GM23248 (cell line): ENCODE measurements around the gene WTAP. TPM values are rescaled to one million over a fixed set of nuclear protein-coding genes. Genes with fewer than 3 reads are reported as not detected.
A peak's percentile ranks its signal among the peaks of the same experiment; 100 is the strongest.
"Not testable (repeated sequence)": the region's sequence is repeated elsewhere in the genome, so short reads cannot be mapped to it uniquely, and the experiment has no call there.

Experiments used
- DNase-seq: peaks from one replicate; pipeline ENCODE4 v3.0.0-alpha.2; 2015
- H2AFZ ChIP-seq: fragments of 200-600 bp; sonication (generic); 2 replicates; pipeline ENCODE4 v1.6.1; 2016; ENCODE audit warnings: antibody characterized with exemption
- H3F3A ChIP-seq: fragments of 200-600 bp; sonication (generic); 2 replicates; pipeline ENCODE4 v1.6.1; 2016; ENCODE audit warnings: mild to moderate bottlenecking, antibody characterized with exemption, mixed run types; ENCODE audit not compliant: insufficient read depth
- H3K27ac ChIP-seq: fragments of 200-600 bp; sonication (generic); 2 replicates; pipeline ENCODE4 v1.5.1; 2016; ENCODE audit warnings: mild to moderate bottlenecking
- H3K27me3 ChIP-seq: fragments of 200-600 bp; sonication (generic); replicated peaks from 2 replicates; pipeline ENCODE4 v1.6.1; 2016; ENCODE audit warnings: mild to moderate bottlenecking; ENCODE audit not compliant: insufficient read depth
- H3K36me3 ChIP-seq: fragments of 200-600 bp; sonication (generic); 2 replicates; pipeline ENCODE4 v1.6.1; 2016; ENCODE audit warnings: low read depth, mild to moderate bottlenecking
- H3K4me1 ChIP-seq: fragments of 200-600 bp; sonication (generic); 2 replicates; pipeline ENCODE4 v1.6.1; 2016; ENCODE audit warnings: mild to moderate bottlenecking; ENCODE audit not compliant: insufficient read depth
- H3K4me2 ChIP-seq: fragments of 200-600 bp; sonication (generic); one replicate; pipeline ENCODE4 v1.6.1; 2016; ENCODE audit warnings: mild to moderate bottlenecking; ENCODE audit not compliant: unreplicated experiment
- H3K4me3 ChIP-seq: fragments of 200-600 bp; sonication (generic); 2 replicates; pipeline ENCODE4 v1.5.1; 2016; ENCODE audit warnings: mild to moderate bottlenecking
- H3K79me2 ChIP-seq: fragments of 200-600 bp; sonication (generic); 2 replicates; pipeline ENCODE4 v1.6.1; 2016; ENCODE audit warnings: mild to moderate bottlenecking; ENCODE audit not compliant: insufficient read depth
- H3K9ac ChIP-seq: fragments of 200-600 bp; sonication (generic); 2 replicates; pipeline ENCODE4 v1.6.1; 2016; ENCODE audit warnings: mild to moderate bottlenecking
- H3K9me2 ChIP-seq: fragments of 200-600 bp; sonication (generic); 2 replicates; pipeline ENCODE4 v1.6.1; 2016; ENCODE audit warnings: mixed run types, mild to moderate bottlenecking, moderate library complexity; ENCODE audit not compliant: insufficient read depth
- H3K9me3 ChIP-seq: fragments of 200-600 bp; sonication (generic); one replicate; pipeline ENCODE4 v1.6.1; 2017; ENCODE audit warnings: low read depth
- H4K20me1 ChIP-seq: fragments of 200-600 bp; sonication (generic); 2 replicates; pipeline ENCODE4 v1.6.0; 2016; ENCODE audit not compliant: insufficient read depth
- EZH2 ChIP-seq: fragments of 200-600 bp; sonication (generic); IDR thresholded peaks from 2 replicates; pipeline ENCODE4 v1.6.1; 2018; ENCODE audit warnings: antibody characterized with exemption, mild to moderate bottlenecking; ENCODE audit not compliant: insufficient read depth, poor library complexity, severe bottlenecking
- EZH2phosphoT487 ChIP-seq: fragments of 200-600 bp; sonication (generic); IDR thresholded peaks from 2 replicates; pipeline ENCODE4 v1.6.1; 2018; ENCODE audit warnings: antibody characterized with exemption, moderate library complexity, mild to moderate bottlenecking, low read depth; ENCODE audit not compliant: insufficient read depth
- WGBS, 2 experiments: methylation state at CpG; one replicate each; pipeline ENCODE4 v1.1.6; 2015 to 2017; ENCODE audit warnings: low lambda C conversion rate in 2 of 2, low coverage in 1 of 2; ENCODE audit errors: missing lambda C conversion rate in 2 of 2; 5-methylcytosine and 5-hydroxymethylcytosine counted together
- in situ Hi-C: fragments of 300-500 bp; cut with MboI; formaldehyde crosslinking; loops from 2 replicates; pipeline ENCODE4 v1.15.0; 2020
- polyA plus RNA-seq: library from polyadenylated mRNA; unstranded; fragments of >200 nt; fragmentation: Nextera tagmentation; extraction: Ambion mirVana; gene quantifications from 2 replicates; pipeline ENCODE4 v1.2.1, GENCODE V29; 2016
- total RNA-seq: library from RNA; depleted of rRNA; stranded (reverse); fragments of >200 nt; shearing (Covaris generic); gene quantifications from 2 replicates; pipeline ENCODE4 v1.2.3, GENCODE V29; 2014

WTAP gene
- total and polyA plus RNA-seq, 2 experiments from 2014 or later: 64.8 to 87.8 TPM

- Histone ChIP-seq H3K4me3 (peak overlapping the region; percentile 88), H3K9ac (peak overlapping the region; percentile 89), H3K4me2 (peak overlapping the region; percentile 89), H3K79me2 (peaks cover 92% of the 10 kb centered on the region), H3K9me3 (no peaks in the 10 kb centered on the region), H3K4me1 (peaks cover 25% of the 10 kb centered on the region), H2AFZ (peak overlapping the region; percentile 7), H3F3A (peaks cover 26% of the 10 kb centered on the region), H3K36me3 (no peaks in the 10 kb centered on the region; the same call in 1 of the 2 replicates), H3K9me2 (no peaks in the 10 kb centered on the region), H3K27me3 (no peaks in the 10 kb centered on the region), H4K20me1 (no peaks in the 10 kb centered on the region; the same call in 1 of the 2 replicates), H3K27ac (peak overlapping the region; percentile 96)
- peak; percentile 68 for DNase-seq
- in situ Hi-C loops: no loop called here
- TF ChIP-seq EZH2phosphoT487 (no peak), EZH2 (no peak)
- WGBS, 2 experiments: 1 to 2% methylated on average over 32 of the region's 44 CpGs
Observed at GRCh38 chr6:159727717-159728445, 575 bp downstream of the WTAP start.

GRCh38 chr6:159728531-159728964 is 1.2 kb downstream of the WTAP start:
- no peaks in the 10 kb centered on the region for H3K9me3 ChIP-seq
- H3K4me2 ChIP-seq: peak overlapping the region; percentile 89
- in situ Hi-C loops: no loop called here
- H3K36me3 ChIP-seq: no peaks in the 10 kb centered on the region; the same call in 1 of the 2 replicates
- peaks cover 25% of the 10 kb centered on the region for H3K4me1 ChIP-seq
- peak overlapping the region; percentile 96 for H3K27ac ChIP-seq
- peaks cover 92% of the 10 kb centered on the region for H3K79me2 ChIP-seq
- H2AFZ ChIP-seq: 0 out of 2 replicates have a peak overlapping the region, but pooled peaks have one; percentile 7
- no peaks in the 10 kb centered on the region; the same call in 1 of the 2 replicates for H4K20me1 ChIP-seq
- WGBS, 2 experiments: 3% methylated on average over 9 of the region's 9 CpGs
- DNase-seq: peak; percentile 24
- H3F3A ChIP-seq: peaks cover 26% of the 10 kb centered on the region
- H3K9me2 ChIP-seq: no peaks in the 10 kb centered on the region
- peak overlapping the region; percentile 89 for H3K9ac ChIP-seq
- peak overlapping the region; percentile 88 for H3K4me3 ChIP-seq
- no peaks in the 10 kb centered on the region for H3K27me3 ChIP-seq
- TF ChIP-seq EZH2 (no peak), EZH2phosphoT487 (no peak)

- H4K20me1 ChIP-seq: no peaks in the 10 kb centered on the region; the same call in 1 of the 2 replicates
Observed at GRCh38 chr6:159729598-159730331, 2.5 kb downstream of the WTAP start.

GRCh38 chr6:159730332-159730676 is 3.0 kb downstream of the WTAP start:
- no peak for TF ChIP-seq EZH2
- no peak for TF ChIP-seq EZH2phosphoT487
- no peaks in the 10 kb centered on the region for H3K9me2 ChIP-seq
- H3K4me3 ChIP-seq: peak overlapping the region; percentile 88
- H3K9me3 ChIP-seq: no peaks in the 10 kb centered on the region
- WGBS, 2 experiments: 28 to 30% methylated on average over 6 of the region's 6 CpGs
- H3F3A ChIP-seq: peaks cover 26% of the 10 kb centered on the region
- no peaks in the 10 kb centered on the region for H3K27me3 ChIP-seq
- no peak for DNase-seq
- peaks cover 25% of the 10 kb centered on the region for H3K4me1 ChIP-seq
- in situ Hi-C loops: no loop called here
- peak overlapping the region; percentile 89; the same call in 1 of the 2 replicates for H3K9ac ChIP-seq
- H3K79me2 ChIP-seq: peaks cover 92% of the 10 kb centered on the region
- peak overlapping the region; percentile 89 for H3K4me2 ChIP-seq
- no peaks in the 10 kb centered on the region; the same call in 1 of the 2 replicates for H4K20me1 ChIP-seq
- H3K36me3 ChIP-seq: no peaks in the 10 kb centered on the region; the same call in 1 of the 2 replicates
- H2AFZ ChIP-seq: no peak overlapping the region
- H3K27ac ChIP-seq: peak overlapping the region; percentile 96

More at GRCh38 chr6:159729598-159730331, 2.5 kb downstream of the WTAP start:
- H3K4me2 ChIP-seq: peak overlapping the region; percentile 89
- DNase-seq: peak; percentile 54
- no peak for TF ChIP-seq EZH2
- no peak for TF ChIP-seq EZH2phosphoT487
- WGBS, 2 experiments: 3 to 13% methylated on average over 4 of the region's 4 CpGs
- in situ Hi-C loops: no loop called here
- peaks cover 26% of the 10 kb centered on the region for H3F3A ChIP-seq
- no peaks in the 10 kb centered on the region for H3K9me2 ChIP-seq
- H3K4me3 ChIP-seq: peak overlapping the region; percentile 88
- H3K4me1 ChIP-seq: peaks cover 25% of the 10 kb centered on the region
- no peak overlapping the region for H2AFZ ChIP-seq
- no peaks in the 10 kb centered on the region for H3K27me3 ChIP-seq
- H3K9me3 ChIP-seq: no peaks in the 10 kb centered on the region
- H3K79me2 ChIP-seq: peaks cover 92% of the 10 kb centered on the region
- H3K36me3 ChIP-seq: no peaks in the 10 kb centered on the region; the same call in 1 of the 2 replicates
- H3K9ac ChIP-seq: peak overlapping the region; percentile 89
- H3K27ac ChIP-seq: peak overlapping the region; percentile 96

- H3K4me3 ChIP-seq, in situ Hi-C loops: not testable (repeated sequence)
Observed at GRCh38 chr6:159732550-159732949, 5.2 kb downstream of the WTAP start.

GRCh38 chr6:159733395-159733794 is 6.1 kb downstream of the WTAP start:
- H3K79me2 ChIP-seq: peaks cover 100% of the 10 kb centered on the region
- H3K27me3 ChIP-seq, H3K27ac ChIP-seq, DNase-seq, H3K9me3 ChIP-seq, in situ Hi-C loops, H3K4me2 ChIP-seq, H3K9me2 ChIP-seq, H3K36me3 ChIP-seq, H3K4me3 ChIP-seq, H3K9ac ChIP-seq, H2AFZ ChIP-seq: not testable (repeated sequence)
- H3F3A ChIP-seq: peaks cover 22% of the 10 kb centered on the region
- 95% methylated on average over 12 of the region's 12 CpGs for WGBS, 2 experiments
- H3K4me1 ChIP-seq: peaks cover 18% of the 10 kb centered on the region
- peaks cover 15% of the 10 kb centered on the region for H4K20me1 ChIP-seq

More at GRCh38 chr6:159732550-159732949, 5.2 kb downstream of the WTAP start:
- Histone ChIP-seq H3K79me2 (peaks cover 100% of the 10 kb centered on the region), H3F3A (peaks cover 26% of the 10 kb centered on the region), H3K4me1 (peaks cover 18% of the 10 kb centered on the region)
- H3K9me3 ChIP-seq, H3K27ac ChIP-seq, H4K20me1 ChIP-seq, H2AFZ ChIP-seq, H3K36me3 ChIP-seq, H3K9ac ChIP-seq, H3K27me3 ChIP-seq, H3K9me2 ChIP-seq, DNase-seq, H3K4me2 ChIP-seq: not testable (repeated sequence)
- WGBS, 2 experiments: 90 to 91% methylated on average over 11 to 12 of the region's 12 CpGs
